ENCODE results near the gene ABHD17B. TPM values are rescaled to one million over a fixed set of nuclear protein-coding genes. Genes with fewer than 3 reads are reported as not detected.

The ABHD17B gene
- total and polyA plus RNA-seq, 12 donors = 2.4 to 45.2 (median 15.3) TPM

- intact Hi-C loops (cut with DNase I) = loop anchor here in 1 of 2 donors (5.0 kb wide), 1 partner anchor 198 kb away; no protein-coding TSS in a partner anchor
- H3K27ac ChIP-seq = no peak overlapping the region
- 73 to 79% (median 74%) methylated on average over 4 of the region's 4 CpGs for WGBS, 4 donors
- no peaks in the 10 kb centered on the region for H3K9me3 ChIP-seq (replicated peaks in 1 of 3)
- no peak for DNase-seq
- no peak for TF ChIP-seq CTCF (IDR thresholded peaks at IDR 0.05)
- no peak for TF ChIP-seq POLR2A (IDR thresholded peaks at IDR 0.05)
- H3K4me1 ChIP-seq (replicated peaks in 1 of 2) = no peaks in the 10 kb centered on the region
- no peaks in the 10 kb centered on the region for H3K27me3 ChIP-seq
- no peak overlapping the region for H3K4me3 ChIP-seq
- no peaks in the 10 kb centered on the region for H3K36me3 ChIP-seq (replicated peaks in 1 of 2)
These were observed 86.7 kb downstream of the ABHD17B start for GRCh38 chr9:71824257-71824656.

GRCh38 chr9:71822935-71823334, 88.1 kb downstream of the ABHD17B start:
- DNase-seq = no peak
- Histone ChIP-seq H3K27me3 (no peaks in the 10 kb centered on the region), H3K27ac (no peak overlapping the region), H3K4me1 (replicated peaks in 1 of 2) (no peaks in the 10 kb centered on the region), H3K4me3 (no peak overlapping the region), H3K9me3 (replicated peaks in 1 of 3) (no peaks in the 10 kb centered on the region), H3K36me3 (replicated peaks in 1 of 2) (no peaks in the 10 kb centered on the region)
- intact Hi-C loops (cut with DNase I) = loop anchor here in 1 of 2 donors (5.0 kb wide), 1 partner anchor 199 kb away; no protein-coding TSS in a partner anchor
- TF ChIP-seq CTCF (IDR thresholded peaks at IDR 0.05) = no peak
- TF ChIP-seq POLR2A (IDR thresholded peaks at IDR 0.05) = no peak

- Histone ChIP-seq H3K4me3 (no peak overlapping the region), H3K4me1 (replicated peaks in 1 of 2) (no peaks in the 10 kb centered on the region), H3K27ac (no peak overlapping the region), H3K27me3 (no peaks in the 10 kb centered on the region), H3K9me3 (replicated peaks in 1 of 3) (no peaks in the 10 kb centered on the region), H3K36me3 (replicated peaks in 1 of 2) (no peaks in the 10 kb centered on the region)
- no peak for DNase-seq
- 65 to 85% (median 74%) methylated on average over 3 of the region's 3 CpGs for WGBS, 4 donors
- intact Hi-C loops (cut with DNase I) = loop anchor here in 1 of 2 donors (5.0 kb wide), 1 partner anchor 200 kb away; no protein-coding TSS in a partner anchor
- TF ChIP-seq POLR2A (IDR thresholded peaks at IDR 0.05) = no peak
- TF ChIP-seq CTCF (IDR thresholded peaks at IDR 0.05) = no peak
These were observed 88.5 kb downstream of the ABHD17B start for GRCh38 chr9:71822456-71822855.

- WGBS, 4 donors = 89 to 96% (median 91%) methylated on average over 3 of the region's 3 CpGs
- intact Hi-C loops (cut with DNase I) = loop anchor here in 1 of 2 donors (5.0 kb wide), 1 partner anchor 201 kb away; no protein-coding TSS in a partner anchor
- Histone ChIP-seq H3K9me3 (replicated peaks in 1 of 3) (no peaks in the 10 kb centered on the region), H3K27me3 (no peaks in the 10 kb centered on the region), H3K27ac (no peak overlapping the region), H3K36me3 (replicated peaks in 1 of 2) (no peaks in the 10 kb centered on the region), H3K4me1 (replicated peaks in 1 of 2) (no peaks in the 10 kb centered on the region), H3K4me3 (no peak overlapping the region)
- TF ChIP-seq CTCF (IDR thresholded peaks at IDR 0.05) (no peak), POLR2A (IDR thresholded peaks at IDR 0.05) (no peak)
- DNase-seq = no peak
These were observed 89.6 kb downstream of the ABHD17B start for GRCh38 chr9:71821405-71821804.

Measured in adrenal gland (tissue), 12 donors.